Measurements from ENCODE around the gene MSH5.

The MSH5 gene

GRCh38 chr6:31729979-31730630, 9.7 kb upstream of the MSH5 start:
- DNase-seq (ENCODE audit: low spot score), result peak; percentile 52

GRCh38 chr6:31730631-31731086, 9.1 kb upstream of the MSH5 start:
- no peak for DNase-seq (ENCODE audit: low spot score)

GRCh38 chr6:31732029-31732428, 7.8 kb upstream of the MSH5 start:
- no peak for DNase-seq (ENCODE audit: low spot score)

GRCh38 chr6:31733734-31734133, 6.1 kb upstream of the MSH5 start:
- DNase-seq (ENCODE audit: low spot score), result no peak

GRCh38 chr6:31734247-31734820, 5.5 kb upstream of the MSH5 start:
- no peak for DNase-seq (ENCODE audit: low spot score)

GRCh38 chr6:31734821-31735406, 4.9 kb upstream of the MSH5 start:
- DNase-seq (ENCODE audit: low spot score), result peak; percentile 65

GRCh38 chr6:31736021-31736767, 3.6 kb upstream of the MSH5 start, which contains the start of gene CLIC1:
TSS of gene CLIC1 (minus strand) at chr6:31736530. CDS start at chr6:31736300, 230 bp downstream.
- peak; percentile 56 for DNase-seq (ENCODE audit: low spot score)

- DNase-seq (ENCODE audit: low spot score), result no peak
Observed at GRCh38 chr6:31736768-31737314, 3.0 kb upstream of the MSH5 start.

- DNase-seq (ENCODE audit: low spot score), result no peak
Observed at GRCh38 chr6:31737315-31737990, 2.4 kb upstream of the MSH5 start.

GRCh38 chr6:31737991-31738979, 1.5 kb upstream of the MSH5 start:
- peak; percentile 77 for DNase-seq (ENCODE audit: low spot score)

- DNase-seq (ENCODE audit: low spot score), result no peak
Observed at GRCh38 chr6:31740397-31741223, 805 bp downstream of the MSH5 start.

GRCh38 chr6:31741815-31742214, 2.0 kb downstream of the MSH5 start:
- DNase-seq (ENCODE audit: low spot score), result no peak

GRCh38 chr6:31742894-31743293, 3.1 kb downstream of the MSH5 start:
- DNase-seq (ENCODE audit: low spot score), result no peak

GRCh38 chr6:31744422-31744821, 4.6 kb downstream of the MSH5 start:
- DNase-seq (ENCODE audit: low spot score), result no peak

- DNase-seq (ENCODE audit: low spot score), result no peak
Observed at GRCh38 chr6:31749301-31750036, 9.7 kb downstream of the MSH5 start.

GRCh38 chr6:31750411-31751022, 10.7 kb downstream of the MSH5 start:
- no peak for DNase-seq (ENCODE audit: low spot score)

- DNase-seq (ENCODE audit: low spot score), result no peak
Observed at GRCh38 chr6:31752739-31753319, 13.0 kb downstream of the MSH5 start.

- no peak for DNase-seq (ENCODE audit: low spot score)
Observed at GRCh38 chr6:31758281-31758680, 18.5 kb downstream of the MSH5 start.

All from CD4-positive, alpha-beta T cell treated with Interleukin-6 at 100 ng/mL for 8 hours (primary cell).